Smooth muscle cell (in vitro differentiated cells): ENCODE results near the gene MRPS23. TPM values are rescaled to one million over a fixed set of nuclear protein-coding genes. Genes with fewer than 3 reads are reported as not detected.

Experiments used
- DNase-seq: peaks from one replicate; lab custom pipeline; 2025; ENCODE audit not compliant: unreplicated experiment; lab: John Stamatoyannopoulos, UW
- H2AFZ ChIP-seq: fragments of 200-600 bp; sonication (generic); 2 replicates; pipeline ENCODE4 v1.6.0; 2016; ENCODE audit warnings: antibody characterized with exemption, low read depth, mild to moderate bottlenecking
- H3F3A ChIP-seq: fragments of 200-600 bp; sonication (generic); 2 replicates; pipeline ENCODE4 v1.6.0; 2017; ENCODE audit warnings: antibody characterized with exemption, low read depth
- H3K27ac ChIP-seq: fragments of 200-600 bp; sonication (generic); 2 replicates; pipeline ENCODE4 v1.5.1; 2016; ENCODE audit warnings: low read depth, mild to moderate bottlenecking
- H3K27me3 ChIP-seq: fragments of 200-600 bp; sonication (generic); 2 replicates; pipeline ENCODE4 v1.6.1; 2016; ENCODE audit warnings: low read depth, mild to moderate bottlenecking
- H3K36me3 ChIP-seq: fragments of 200-600 bp; sonication (generic); 2 replicates; pipeline ENCODE4 v1.5.1; 2016; ENCODE audit warnings: low read depth
- H3K4me1 ChIP-seq: fragments of 200-600 bp; sonication (generic); 2 replicates; pipeline ENCODE4 v1.5.1; 2016; ENCODE audit warnings: low read depth
- H3K4me2 ChIP-seq: fragments of 200-600 bp; sonication (generic); 2 replicates; pipeline ENCODE4 v1.6.0; 2016; ENCODE audit warnings: mild to moderate bottlenecking
- H3K4me3 ChIP-seq: fragments of 200-600 bp; sonication (generic); 2 replicates; pipeline ENCODE4 v1.5.1; 2016; ENCODE audit warnings: mild to moderate bottlenecking
- H3K79me2 ChIP-seq: fragments of 200-600 bp; sonication (generic); 2 replicates; pipeline ENCODE4 v1.6.0; 2016; ENCODE audit warnings: low read depth, mild to moderate bottlenecking
- H3K9ac ChIP-seq: fragments of 200-600 bp; sonication (generic); 2 replicates; pipeline ENCODE4 v1.6.0; 2016; ENCODE audit warnings: low read depth
- H3K9me3 ChIP-seq: fragments of 200-600 bp; sonication (generic); replicated peaks from 2 replicates; pipeline ENCODE4 v1.5.1; 2016; ENCODE audit warnings: low read depth
- H4K20me1 ChIP-seq: fragments of 200-600 bp; sonication (generic); 2 replicates; pipeline ENCODE4 v1.6.0; 2016; ENCODE audit warnings: low read depth
- WGBS: methylation state at CpG from one replicate; pipeline ENCODE4 v1.1.7; 2016; ENCODE audit warnings: low lambda C conversion rate; 5-methylcytosine and 5-hydroxymethylcytosine counted together
- polyA plus RNA-seq: library from polyadenylated mRNA; unstranded; fragments of >200 nt; fragmentation: Nextera tagmentation; extraction: Ambion mirVana; gene quantifications from 2 replicates; pipeline ENCODE4 v1.2.1, GENCODE V29; 2016
- total RNA-seq: library from RNA; depleted of rRNA; stranded (reverse); fragments of >200 nt; gene quantifications from 2 replicates; pipeline ENCODE4 v1.2.3, GENCODE V29; 2014
- TF ChIP-seq, protein P1 (sequence below): fragments of 200-600 bp; sonication (generic); IDR thresholded peaks from 2 replicates; pipeline ENCODE4 v1.5.1; 2017; ENCODE audit warnings: borderline replicate concordance, mild to moderate bottlenecking, antibody characterized with exemption; ENCODE audit not compliant: insufficient read depth, poor library complexity, severe bottlenecking

MRPS23 gene
- total and polyA plus RNA-seq, 2 experiments from 2014 or later, result 32.3 to 48.4 TPM

DNA sequence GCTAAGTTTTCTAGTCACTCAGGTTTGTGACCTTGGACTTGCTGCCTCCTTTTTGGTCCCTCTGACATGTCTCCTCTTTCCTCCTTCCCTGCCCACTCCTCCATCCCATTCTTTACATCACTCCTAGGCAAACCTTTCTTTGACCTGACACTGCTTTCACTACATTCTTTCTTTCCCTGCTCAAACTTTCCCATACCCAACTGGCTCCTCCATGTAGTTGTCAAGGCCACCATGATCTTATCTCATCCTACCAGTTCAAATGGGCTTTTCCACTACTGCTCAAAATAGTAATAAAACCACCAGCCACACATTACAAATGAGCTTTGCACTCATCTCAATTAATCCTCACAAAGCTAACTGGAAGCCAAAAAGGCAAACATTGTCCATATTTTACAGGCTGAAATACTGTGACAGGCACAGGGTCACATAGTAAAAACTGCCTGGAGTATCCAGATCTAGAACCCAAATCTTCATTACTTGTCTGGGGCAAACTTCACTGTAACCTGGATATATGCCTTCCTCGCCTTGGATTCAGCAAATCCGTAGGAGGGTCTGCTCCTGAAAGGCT is 14.4 kb downstream of the MRPS23 start:
- no peaks in the 10 kb centered on the region for H3K9me3 ChIP-seq
- H2AFZ ChIP-seq, result no peak overlapping the region
- H3K27ac ChIP-seq, result no peak overlapping the region
- no peak overlapping the region for H3K4me3 ChIP-seq
- TF ChIP-seq, protein P1, sequence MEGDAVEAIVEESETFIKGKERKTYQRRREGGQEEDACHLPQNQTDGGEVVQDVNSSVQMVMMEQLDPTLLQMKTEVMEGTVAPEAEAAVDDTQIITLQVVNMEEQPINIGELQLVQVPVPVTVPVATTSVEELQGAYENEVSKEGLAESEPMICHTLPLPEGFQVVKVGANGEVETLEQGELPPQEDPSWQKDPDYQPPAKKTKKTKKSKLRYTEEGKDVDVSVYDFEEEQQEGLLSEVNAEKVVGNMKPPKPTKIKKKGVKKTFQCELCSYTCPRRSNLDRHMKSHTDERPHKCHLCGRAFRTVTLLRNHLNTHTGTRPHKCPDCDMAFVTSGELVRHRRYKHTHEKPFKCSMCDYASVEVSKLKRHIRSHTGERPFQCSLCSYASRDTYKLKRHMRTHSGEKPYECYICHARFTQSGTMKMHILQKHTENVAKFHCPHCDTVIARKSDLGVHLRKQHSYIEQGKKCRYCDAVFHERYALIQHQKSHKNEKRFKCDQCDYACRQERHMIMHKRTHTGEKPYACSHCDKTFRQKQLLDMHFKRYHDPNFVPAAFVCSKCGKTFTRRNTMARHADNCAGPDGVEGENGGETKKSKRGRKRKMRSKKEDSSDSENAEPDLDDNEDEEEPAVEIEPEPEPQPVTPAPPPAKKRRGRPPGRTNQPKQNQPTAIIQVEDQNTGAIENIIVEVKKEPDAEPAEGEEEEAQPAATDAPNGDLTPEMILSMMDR, result no peak
- no peak overlapping the region for H3K4me2 ChIP-seq
- no peak for DNase-seq
- no peaks in the 10 kb centered on the region for H3K27me3 ChIP-seq
- H3K9ac ChIP-seq, result no peak overlapping the region
- WGBS, result 88% methylated on average over 2 of the region's 2 CpGs
- peaks cover 9% of the 10 kb centered on the region for H3K4me1 ChIP-seq
- peaks cover 6% of the 10 kb centered on the region for H3F3A ChIP-seq
- no peaks in the 10 kb centered on the region for H3K79me2 ChIP-seq
- H4K20me1 ChIP-seq, result no peaks in the 10 kb centered on the region
- H3K36me3 ChIP-seq, result peaks cover 9% of the 10 kb centered on the region

DNA sequence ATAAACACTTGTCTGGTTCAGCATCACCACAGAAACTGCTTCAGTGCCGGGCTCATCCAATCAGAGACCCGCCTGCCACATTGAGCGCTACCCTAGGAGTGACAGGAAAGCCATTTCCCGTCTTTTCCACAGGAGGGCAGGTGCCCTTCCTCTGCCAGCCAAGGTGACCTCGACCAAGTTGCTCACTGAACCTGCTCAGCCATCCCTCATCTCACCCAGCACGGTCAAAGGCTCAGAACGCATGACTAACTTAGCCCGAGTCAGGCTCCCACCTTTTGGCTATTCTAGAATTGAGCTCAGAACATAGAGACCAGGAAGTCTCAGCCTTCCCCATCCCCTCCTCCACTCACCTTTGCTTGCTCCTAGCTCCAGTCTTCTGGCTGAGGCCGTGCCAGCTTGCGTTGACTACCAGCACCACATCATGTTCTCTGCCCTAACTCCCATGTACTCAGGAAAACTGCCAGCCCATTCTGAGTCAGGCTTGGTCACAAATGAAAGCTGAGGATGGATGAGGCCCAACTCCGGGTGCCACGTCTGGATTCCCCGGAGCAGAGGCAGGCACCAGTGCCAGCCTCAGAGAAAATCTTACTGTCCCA is 15.6 kb downstream of the MRPS23 start:
- TF ChIP-seq, protein P1, result no peak
- Histone ChIP-seq H3K79me2 (no peaks in the 10 kb centered on the region), H2AFZ (no peak overlapping the region), H3K9ac (no peak overlapping the region), H3K27ac (no peak overlapping the region), H3F3A (peaks cover 6% of the 10 kb centered on the region), H4K20me1 (no peaks in the 10 kb centered on the region), H3K4me2 (no peak overlapping the region), H3K4me3 (no peak overlapping the region), H3K4me1 (peaks cover 9% of the 10 kb centered on the region), H3K36me3 (peaks cover 3% of the 10 kb centered on the region), H3K27me3 (no peaks in the 10 kb centered on the region), H3K9me3 (no peaks in the 10 kb centered on the region)
- DNase-seq, result no peak
- WGBS, result 71% methylated on average over 13 of the region's 13 CpGs

- Histone ChIP-seq H3K9me3 (no peaks in the 10 kb centered on the region), H3K4me3 (peak overlapping the region; percentile 59), H3K4me2 (peak overlapping the region; percentile 90), H2AFZ (peak overlapping the region; percentile 61), H4K20me1 (no peaks in the 10 kb centered on the region), H3F3A (peaks cover 6% of the 10 kb centered on the region), H3K9ac (no peak overlapping the region), H3K4me1 (peaks cover 9% of the 10 kb centered on the region), H3K27ac (peak overlapping the region; percentile 30), H3K36me3 (no peaks in the 10 kb centered on the region), H3K27me3 (no peaks in the 10 kb centered on the region), H3K79me2 (no peaks in the 10 kb centered on the region)
- TF ChIP-seq, protein P1, result peak; percentile 96
- 9% methylated on average over 13 of the region's 13 CpGs for WGBS
- DNase-seq, result peak; percentile 67
These were observed 16.5 kb downstream of the MRPS23 start for GRCh38 chr17:57833179-57833939.
